GM18508 (cell line): Measurements from ENCODE around the gene CHCHD4.

ENCODE experiments used
- ATAC-seq: cut with Tn5 transposase; IDR thresholded peaks from one replicate; pipeline ENCODE4 v1.9.1; 2021; ENCODE audit warnings: moderate number of reproducible peaks; ENCODE audit not compliant: insufficient read depth, unreplicated experiment

Gene CHCHD4

DNA sequence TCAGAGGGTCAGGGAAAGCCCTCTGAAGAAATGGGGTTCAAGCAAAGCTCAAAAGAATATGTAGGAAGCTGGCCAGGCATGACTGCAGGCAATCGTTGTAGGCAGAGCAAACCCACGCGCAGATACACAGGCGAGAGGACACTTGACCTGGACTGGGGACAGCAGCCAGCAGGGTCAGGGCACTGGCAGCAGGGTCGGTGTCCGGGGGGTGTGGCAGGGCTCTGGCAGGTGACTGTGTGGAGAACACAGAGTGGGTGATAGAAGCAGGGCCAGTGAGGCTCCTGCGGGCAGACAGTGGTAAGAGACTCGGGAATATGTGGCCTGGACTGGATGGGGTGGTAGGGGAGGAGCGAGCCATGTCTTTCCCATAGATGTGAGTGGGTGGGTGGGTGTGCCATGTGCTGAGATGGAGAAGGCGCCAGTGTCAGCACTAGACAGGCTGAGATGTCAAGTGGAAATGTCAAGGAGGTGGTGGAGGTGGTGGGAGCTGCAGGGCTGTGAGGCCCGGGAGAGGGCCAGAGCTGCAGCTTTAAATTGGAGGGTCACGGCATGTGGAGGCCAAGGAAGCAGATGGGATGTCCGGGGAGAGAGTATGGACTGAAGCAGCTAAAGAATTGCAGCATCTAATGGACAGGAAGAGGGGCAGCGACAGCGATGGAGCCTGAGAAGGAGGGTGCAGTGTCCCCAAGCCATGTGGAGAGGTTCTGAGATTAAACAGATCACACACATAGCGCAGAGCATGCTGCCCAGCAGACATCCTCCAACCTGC is 13.6 kb upstream of the CHCHD4 start:
- no peak for ATAC-seq

DNA sequence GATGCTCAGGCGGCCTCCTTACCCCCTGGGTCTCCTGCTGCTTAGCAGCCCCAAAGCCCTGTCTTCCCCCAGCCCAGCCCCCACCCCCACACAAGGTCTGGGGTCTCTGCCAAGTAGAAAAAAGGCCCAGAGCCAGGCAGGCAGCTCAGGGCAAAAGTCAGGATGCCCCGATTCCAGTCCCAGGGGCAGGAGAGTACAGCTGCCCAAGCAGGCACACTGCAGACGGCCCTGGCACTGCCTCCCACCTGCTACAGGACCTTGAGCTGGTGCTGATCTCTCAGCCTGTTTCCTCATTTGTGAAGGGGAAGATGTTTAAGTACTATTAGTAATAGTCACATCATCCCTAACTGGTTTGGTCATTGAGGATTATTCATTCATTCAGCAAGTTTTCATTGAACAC is 12.8 kb upstream of the CHCHD4 start:
- no peak for ATAC-seq

DNA sequence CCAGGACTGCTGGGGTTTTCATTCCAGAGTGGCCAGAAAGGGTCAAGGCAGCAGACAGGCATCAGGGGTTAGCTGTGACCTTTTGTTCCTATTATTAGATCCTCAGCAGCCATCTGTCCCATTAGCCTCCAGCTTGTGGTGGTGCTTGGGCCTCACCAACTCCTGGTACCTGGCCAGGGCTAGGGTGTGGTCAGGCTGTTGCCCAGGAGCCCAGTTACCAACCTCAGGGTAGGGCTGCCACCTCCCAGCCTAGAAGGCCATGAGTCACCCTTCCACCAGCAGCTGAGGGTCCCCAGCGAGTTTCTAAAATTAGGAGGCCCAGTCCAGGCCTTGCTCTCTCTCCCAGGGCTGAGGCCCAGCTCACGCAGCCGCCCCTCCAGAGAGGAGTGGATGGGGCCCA is 12.3 kb upstream of the CHCHD4 start:
- ATAC-seq = no peak

DNA sequence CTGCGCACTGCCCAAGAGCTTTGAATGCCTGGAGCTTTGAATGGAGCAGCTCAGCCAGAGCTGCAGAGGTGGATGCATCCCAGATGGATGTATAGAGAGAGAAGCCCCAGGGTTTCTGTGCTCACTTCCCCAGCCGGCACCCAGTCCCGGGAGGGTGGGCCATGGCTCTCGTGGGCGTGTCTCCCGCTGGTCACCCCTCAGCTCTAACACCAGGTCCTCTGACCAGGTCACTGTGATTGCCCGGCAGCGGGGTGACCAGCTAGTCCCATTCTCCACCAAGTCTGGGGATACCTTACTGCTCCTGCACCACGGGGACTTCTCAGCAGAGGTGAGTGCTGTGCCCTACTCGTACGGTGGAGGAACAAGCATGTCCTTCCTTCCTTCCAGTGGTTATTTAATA is 10.9 kb upstream of the CHCHD4 start:
- ATAC-seq = no peak

DNA sequence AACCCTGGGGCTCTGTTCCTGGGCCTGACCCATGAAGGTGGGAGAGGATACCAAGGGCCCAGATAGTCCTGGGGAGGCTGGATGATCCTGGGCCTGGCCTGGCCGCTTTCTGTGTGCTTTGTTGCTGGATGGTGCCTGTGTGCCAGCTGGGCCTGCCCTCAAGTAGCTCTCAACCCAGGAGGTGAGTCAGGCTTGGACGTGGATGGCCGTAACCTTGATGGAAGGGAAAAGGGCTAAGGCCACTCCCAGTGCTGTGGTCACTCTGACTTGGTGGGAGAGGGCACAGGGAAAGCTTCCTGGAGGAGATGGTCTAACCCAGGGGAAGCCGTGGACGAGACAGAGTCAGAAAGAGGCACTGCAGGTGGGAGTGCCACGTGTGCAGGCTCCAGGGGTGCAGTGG is 9.6 kb upstream of the CHCHD4 start:
- no peak for ATAC-seq

DNA sequence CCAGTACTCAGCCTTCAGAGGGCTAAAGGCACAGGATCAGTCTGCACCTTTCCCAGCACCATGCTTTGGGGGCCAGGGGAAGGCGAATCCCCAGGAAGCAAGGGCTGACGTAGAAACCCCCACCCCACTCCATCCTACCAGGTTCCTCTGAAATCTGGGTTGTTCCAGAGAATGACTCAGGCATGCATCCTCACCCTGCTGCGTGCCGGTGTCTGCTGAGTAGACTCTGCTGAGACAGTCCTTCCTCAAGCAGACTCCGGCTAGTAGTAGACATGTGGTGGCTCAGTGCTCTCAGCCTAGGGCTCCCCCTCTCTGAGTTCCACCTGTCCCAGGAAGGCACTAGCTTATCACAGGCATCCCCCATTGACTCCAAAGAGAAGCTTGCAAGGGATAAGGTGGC is 9.2 kb upstream of the CHCHD4 start:
- no peak for ATAC-seq

DNA sequence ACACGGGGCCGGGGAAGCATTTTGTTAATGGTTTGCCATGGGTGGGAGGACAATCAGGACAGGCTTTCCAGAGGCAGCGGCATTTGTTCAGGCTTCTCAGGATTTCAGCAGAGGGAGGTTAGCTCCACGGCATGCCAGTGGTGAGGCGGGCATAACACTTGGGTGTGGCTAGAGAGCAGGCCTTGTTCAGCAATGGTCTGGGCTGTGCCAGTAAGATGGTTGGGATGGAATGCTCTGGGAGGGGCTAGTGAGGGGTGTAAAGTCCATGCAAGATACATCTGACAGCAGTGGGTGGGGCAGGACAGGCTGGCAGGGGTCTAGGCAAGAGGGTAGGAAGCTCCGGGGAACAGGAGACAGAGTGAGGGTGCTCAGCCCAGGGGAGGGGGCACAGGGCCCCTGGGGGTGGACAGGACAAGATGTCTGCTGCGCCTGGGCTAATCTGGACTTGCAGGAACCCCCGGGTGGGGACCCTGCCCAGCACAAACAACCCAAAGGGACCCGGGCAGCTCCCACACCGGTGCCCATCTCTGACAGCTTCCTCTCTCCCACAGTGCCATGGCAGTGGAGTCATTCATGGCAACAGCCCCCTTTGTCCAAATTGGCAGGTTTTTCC is 8.6 kb upstream of the CHCHD4 start:
- no peak for ATAC-seq

DNA sequence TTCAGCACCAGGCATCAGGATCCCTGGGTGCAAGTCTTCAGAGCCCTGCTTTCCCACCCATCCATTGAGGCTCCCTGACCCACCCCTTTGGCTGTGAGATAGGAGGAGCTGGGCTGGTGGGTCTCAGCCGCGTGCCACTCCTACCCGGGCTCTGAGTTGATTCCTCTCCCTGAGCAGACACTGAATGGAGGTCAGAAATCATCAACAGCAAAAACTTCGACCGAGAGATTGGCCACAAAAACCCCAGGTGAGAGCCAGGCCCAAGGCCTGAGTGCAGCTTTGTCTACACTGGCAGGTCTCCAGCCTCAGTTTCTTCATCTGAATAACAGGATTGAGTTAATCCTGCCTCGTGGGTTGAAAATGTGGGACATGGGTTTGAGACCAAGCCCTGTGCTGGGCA is 8.0 kb upstream of the CHCHD4 start:
- ATAC-seq = no peak

DNA sequence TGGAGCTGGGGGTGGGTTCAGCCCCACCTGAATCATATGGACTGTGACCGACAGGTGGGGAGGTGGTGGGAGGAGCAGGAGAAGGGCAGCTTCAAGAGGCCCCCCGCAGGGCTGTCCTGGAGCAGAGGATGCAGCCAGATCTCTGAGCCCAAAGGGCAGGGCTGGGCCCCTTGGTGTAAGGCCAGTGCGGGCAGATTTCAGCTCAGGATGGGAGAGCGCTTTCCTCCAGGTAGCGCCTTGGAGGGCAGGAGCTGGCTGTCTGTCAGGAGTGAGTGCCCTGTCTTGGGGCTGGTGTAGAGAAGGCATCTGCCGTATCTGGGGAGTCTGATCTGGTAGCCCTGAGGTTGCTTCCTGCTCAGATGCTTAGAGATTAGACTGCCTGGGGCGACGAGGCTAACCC is 7.5 kb upstream of the CHCHD4 start:
- no peak for ATAC-seq

DNA sequence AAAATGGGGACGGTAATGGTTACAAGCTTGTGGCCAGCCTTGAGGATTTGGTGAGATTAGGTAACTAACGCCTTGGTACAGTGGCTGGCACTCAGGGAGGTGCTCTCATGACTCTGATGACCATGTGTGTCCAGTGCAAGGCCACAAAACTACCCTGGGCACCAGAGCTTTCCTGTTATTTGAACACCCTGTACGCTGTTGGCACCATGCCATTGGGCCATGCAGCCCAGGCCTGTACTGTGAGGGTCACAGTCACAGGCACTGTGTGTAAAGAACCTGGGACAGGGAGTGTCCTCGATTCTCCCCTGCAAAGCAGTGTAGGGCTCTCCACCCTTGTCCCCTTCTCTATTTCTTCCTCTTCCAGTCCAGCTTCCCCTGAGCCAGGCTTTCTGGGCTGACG is 6.5 kb upstream of the CHCHD4 start:
- ATAC-seq = no peak

DNA sequence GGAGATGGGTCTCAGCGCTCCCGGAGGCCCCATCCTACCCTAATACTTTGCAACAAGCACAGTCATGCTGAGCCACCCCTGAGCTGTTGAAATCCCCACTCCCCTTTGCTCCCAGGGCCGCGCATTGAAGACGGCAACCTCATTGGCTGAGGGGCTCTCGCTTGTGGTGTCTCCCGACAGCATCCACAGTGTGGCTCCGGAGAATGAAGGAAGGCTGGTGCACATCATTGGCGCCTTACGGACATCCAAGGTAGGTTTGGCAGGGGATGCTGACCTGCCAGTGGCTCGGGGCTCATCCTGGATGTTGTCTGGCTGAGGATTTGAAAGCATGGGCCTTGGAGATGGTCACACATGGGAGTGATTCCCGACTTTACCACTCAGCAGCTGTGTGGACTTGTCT is 6.0 kb upstream of the CHCHD4 start:
- no peak for ATAC-seq

DNA sequence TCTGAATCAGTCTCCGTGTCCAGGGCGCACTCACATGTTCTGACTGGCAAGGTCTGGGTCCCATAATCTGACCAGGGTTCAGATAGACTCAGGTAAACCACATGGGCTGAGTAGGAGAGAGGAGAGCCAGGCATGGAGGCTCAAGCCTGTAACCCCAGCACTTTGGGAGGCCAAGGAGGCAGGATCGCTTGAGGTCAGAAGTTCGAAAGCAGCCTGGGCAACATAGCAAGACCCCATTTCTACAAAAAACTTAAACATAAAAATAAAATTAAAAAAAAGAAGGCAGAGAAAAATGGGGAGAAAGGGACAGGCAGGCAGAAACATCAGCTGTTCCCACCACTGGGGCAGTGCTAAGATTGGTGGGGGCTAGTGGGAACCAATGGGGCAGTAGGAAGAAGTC is 5.6 kb upstream of the CHCHD4 start:
- ATAC-seq = no peak

DNA sequence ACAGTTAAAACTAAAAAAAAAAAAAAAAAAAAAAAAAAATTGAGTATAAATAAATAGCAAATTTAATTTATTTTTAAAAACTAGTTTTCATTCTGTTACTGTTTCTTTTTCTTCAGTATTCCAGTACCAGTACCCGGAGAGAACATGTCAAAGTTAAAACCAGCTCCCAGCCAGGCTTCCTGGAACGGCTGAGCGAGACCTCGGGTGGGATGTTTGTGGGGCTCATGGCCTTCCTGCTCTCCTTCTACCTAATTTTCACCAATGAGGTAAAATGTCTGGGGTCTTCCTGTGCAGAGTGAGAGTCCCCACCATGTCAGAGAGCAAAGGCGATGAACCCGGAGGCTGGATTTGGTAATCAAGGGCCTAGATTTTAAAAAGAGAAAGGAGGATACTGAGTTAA is 4.6 kb upstream of the CHCHD4 start:
- no peak for ATAC-seq

DNA sequence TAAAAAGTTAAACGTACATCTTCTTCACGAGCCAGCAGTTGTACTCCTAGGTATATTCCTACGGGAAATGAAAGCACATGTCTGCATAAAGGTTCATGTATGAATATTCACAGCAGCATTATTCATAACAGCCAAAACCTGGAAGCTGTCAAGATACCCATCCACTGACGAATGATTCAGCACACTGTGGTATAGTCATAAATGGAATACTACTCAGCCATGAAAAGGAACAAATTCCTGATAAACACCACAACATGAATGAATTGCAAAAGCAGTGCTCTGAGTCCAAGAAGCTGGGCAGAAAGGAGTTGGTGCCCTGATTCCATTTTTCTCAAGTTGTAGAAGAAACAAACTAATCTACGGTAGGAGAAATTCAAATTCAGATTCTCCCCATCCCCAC is 4.1 kb upstream of the CHCHD4 start:
- ATAC-seq = no peak

DNA sequence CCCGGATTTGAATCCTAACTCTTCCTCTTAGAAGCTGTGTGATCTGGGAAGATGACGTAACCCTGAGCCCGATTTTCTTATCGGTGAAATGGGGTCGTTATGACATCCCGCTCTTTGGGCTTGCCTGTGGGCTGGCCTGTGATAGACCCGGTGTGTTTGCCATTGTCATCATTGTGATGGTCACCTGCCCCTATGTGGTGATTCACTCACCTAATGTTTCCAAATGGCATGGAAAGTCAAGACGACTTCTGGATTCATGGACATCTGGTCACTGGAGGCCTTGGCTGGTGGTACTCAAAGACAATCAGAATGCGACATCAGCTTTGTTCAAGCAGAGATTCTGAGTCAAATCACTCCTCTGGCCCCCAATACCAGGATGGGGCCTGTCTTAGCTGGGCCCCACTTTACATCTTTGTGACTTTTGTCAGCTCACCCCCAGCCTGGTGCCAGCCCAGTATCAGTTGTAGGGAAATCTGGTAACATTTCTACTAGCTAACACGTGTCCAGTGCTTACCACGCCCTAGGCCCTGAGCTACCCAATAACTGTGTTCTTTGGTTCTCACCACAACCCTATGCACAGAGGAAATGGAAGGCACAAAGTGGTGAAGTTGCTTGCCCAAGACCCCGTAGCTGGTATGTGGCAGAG is 3.0 kb upstream of the CHCHD4 start:
- no peak for ATAC-seq

DNA sequence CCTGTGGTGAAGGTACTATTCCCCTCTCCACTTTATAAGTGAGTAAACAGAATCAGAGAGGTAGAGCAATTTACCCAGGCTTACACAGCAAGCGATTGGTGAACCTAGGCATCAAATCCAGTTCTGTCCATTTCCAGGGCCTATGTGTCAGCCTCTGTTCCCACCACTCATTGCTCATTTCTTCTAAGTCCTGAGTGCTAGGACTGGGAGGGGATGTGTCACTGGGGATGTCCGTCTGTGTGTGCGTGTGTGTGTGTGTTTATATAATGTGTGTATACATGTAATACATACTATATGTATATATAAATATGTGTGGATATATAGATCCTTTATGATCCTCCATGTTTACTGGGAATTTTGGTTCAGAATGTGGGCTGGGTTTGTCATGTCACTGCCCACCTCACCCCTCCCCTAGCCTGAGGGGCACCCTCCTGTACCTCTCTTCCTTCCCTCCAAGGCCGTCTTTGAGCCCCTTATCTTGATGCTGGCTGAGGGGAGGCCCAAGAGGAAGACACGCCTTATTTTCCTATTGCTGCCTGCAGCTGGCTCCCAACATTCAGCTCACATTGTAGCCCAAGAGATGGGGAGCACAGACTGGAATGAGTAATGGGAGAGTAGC is 2.3 kb upstream of the CHCHD4 start:
- ATAC-seq = no peak

DNA sequence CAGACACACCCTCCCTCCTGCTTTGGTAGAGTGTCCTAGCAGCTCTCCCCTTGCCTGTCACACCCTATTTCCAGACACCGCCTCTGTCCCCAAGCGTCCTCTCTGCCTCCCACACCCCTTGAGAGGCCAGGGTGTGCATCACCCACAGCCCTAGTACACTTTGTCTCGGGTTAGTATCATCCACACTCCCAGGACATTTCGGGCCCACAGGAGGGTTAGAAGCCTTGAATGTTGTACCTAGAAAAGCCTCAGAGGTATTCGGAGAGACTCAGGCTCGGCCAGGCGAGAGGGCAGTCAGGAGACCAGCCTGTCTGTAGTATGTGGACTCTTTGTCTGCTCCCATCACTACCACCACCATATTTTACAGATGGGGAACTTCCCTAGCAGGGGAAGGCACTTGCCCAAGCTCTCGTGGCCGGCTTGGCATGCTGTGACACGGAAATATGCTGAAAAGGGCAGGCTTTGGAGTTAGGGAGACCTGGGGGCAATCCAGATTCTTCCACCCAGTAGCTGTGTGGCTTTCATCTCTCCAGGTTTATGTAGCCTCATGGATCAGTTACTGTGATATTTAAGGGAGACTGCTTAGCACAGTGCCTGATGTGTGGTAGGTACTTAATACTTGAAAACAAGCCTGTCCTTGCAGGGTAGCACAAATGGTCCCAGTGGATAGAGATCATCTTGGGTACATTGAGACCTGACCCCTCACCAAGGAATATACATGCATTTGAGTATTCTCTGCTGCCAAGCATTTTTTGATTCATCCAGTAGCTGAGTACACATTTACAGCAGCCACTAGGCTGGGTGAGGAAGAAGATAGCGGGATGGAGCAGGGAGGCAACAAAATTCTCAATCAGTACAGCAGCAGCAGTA is 1.6 kb upstream of the CHCHD4 start:
- no peak for ATAC-seq

DNA sequence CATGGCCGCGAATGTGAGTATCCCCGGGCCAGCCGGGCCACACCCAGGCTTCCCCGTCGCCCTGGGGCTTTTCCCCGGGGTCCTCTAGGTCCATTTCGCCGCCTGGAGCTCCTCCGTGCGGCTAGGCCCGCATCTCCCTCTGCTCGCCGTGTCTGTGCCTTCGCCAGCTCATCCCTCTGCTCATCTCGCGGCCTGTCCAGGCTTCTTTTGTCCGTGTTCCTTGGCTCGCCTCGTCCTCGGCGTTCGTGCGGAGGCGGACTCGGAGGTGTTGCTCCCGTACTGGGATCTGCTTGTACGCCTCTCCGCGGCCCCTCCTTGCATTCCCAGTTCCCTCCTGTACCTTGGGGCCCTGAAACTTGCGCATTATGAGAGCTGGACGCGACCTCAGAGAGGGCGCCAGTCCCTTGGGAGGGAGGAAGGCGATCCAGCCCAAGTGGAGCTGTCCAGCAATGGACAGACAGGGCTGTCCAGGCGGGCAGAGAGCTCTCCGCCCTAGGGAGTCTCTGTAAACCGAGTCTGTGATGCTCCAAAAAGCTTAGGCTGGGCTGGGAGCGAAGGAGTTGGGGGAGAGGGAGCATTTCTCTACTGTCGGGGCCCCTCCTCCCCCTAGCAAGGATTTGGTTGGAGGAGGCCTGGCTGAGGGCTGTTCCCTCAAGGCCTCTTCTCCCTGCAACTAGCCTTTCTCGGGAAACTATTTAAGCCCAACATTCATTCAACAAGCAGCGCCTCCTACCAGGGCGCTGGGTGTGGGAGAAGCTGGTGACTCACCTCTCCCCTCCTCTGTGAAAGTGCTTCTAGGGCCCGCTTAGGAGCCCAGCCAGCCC is 735 bp upstream of the CHCHD4 start:
- peak; percentile 20 for ATAC-seq

DNA sequence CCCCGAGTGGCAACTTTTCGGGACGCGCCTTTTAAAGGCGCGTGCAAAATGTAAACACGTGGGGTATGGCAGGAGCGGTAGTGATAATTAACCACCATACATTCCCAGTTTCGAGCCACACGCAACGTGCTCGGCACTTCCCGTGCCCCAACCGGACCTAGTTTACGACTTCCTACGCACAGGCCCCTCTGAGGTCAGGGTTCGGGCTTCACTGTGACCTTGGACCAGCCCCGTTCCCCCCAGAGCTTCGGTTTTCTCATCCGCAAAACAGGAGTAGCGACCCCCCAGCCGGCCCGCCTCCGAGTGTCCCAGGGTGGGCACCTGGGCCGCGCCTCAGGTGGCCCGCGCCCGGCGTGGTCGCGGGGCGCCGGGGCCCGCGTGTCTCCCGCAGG is 451 bp downstream of the CHCHD4 start:
- ATAC-seq = peak; percentile 22
